Measurements from ENCODE around the gene HERC6. TPM values are rescaled to one million over a fixed set of nuclear protein-coding genes. Genes with fewer than 3 reads are reported as not detected.

Gene HERC6
- total and polyA plus RNA-seq, 9 of the 15 experiments (the other 6 are each of a cell fraction or from before 2014, with no cell fraction given) = 0.01 to 0.68 (median 0.15) TPM

DNA sequence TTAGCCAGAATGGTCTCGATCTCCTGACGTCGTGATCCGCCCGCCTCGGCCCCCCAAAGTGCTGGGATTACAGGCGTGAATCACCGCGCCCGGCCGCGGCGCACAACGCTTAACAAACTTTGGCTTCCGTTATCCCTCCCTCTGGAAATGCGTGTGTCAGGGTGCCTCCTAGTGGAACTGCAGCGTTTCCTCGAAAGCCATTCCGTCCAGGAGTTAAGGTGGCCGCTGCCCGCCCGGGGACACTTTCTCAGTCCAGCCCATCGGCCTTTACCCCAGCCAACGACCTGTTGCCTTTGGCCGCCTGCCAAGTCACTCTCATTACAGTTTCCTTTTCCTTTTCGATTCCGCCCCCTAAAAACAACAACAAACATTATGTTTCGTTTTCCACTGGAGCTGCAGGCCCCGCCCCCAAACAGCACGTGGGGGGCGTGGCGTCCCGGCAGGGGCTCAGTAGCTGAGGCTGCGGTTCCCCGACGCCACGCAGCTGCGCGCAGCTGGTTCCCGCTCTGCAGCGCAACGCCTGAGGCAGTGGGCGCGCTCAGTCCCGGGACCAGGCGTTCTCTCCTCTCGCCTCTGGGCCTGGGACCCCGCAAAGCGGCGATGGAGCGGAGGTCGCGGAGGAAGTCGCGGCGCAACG lies 78.1 kb downstream of the HERC6 start, which contains the start of gene HERC5:
TSS of gene HERC5 (plus strand) at position 450 of the 637 bp plus-strand sequence. CDS start at position 601, 151 bp downstream.
- H3K27me3 ChIP-seq (ENCODE audit: control insufficient read depth in 2 of 2, insufficient read depth in 2 of 2, low read length in 2 of 2) = peaks cover 0 to 6% of the 10 kb centered on the region in 2 experiments; a peak in 3 of 5 replicates
- no peak within 1 kb of the TSS for H3K4me3 ChIP-seq
- peaks cover 0 to 9% of the 10 kb centered on the region in 2 experiments; a peak in 2 of 5 replicates for H3K4me1 ChIP-seq (replicated peaks in 1 of 2; ENCODE audit: control insufficient read depth in 2 of 2, insufficient read depth in 2 of 2, low read length in 2 of 2)
- no peaks in the 10 kb centered on the region for H3K9me1 ChIP-seq (ENCODE audit: control insufficient read depth, insufficient read depth, low read length)
- no peaks in the 10 kb centered on the region for H4K20me1 ChIP-seq (replicated peaks; ENCODE audit: control insufficient read depth, insufficient read depth, low read length)
- peak within 1 kb of the TSS; percentile 49 for H3K4me2 ChIP-seq (ENCODE audit: insufficient read depth, low read length)
- no peak within 1 kb of the TSS; the same call in 1 of the 2 replicates for H2AFZ ChIP-seq (ENCODE audit: low read depth, low read length)
- ChIA-PET POLR2A (interaction anchor here (0.7 kb wide), 1 partner anchor 12 kb away, joined by 4 read pairs; no protein-coding TSS in a partner anchor), CTCF (ENCODE audit: low intra/inter-chr PET ratio) (no interaction called here)
- H3K36me3 ChIP-seq (ENCODE audit: control insufficient read depth, insufficient read depth, low read length) = no peaks in the 10 kb centered on the region
- no peak within 1 kb of the TSS for H3K9ac ChIP-seq (ENCODE audit: insufficient read depth in 1 of 2, low read depth in 2 of 2, low read length in 2 of 2)
- 31% methylated on average over 43 of the region's 57 CpGs for WGBS (ENCODE audit: insufficient coverage, low coverage, missing lambda C conversion rate)
- peak; percentile 17 to 29 (median 22) for DNase-seq (ENCODE audit: extremely low read depth in 1 of 4, low spot score in 3 of 4)
- H3K9me3 ChIP-seq (replicated peaks; ENCODE audit: control insufficient read depth, insufficient read depth, low read depth, low read length) = no peaks in the 10 kb centered on the region
- peak; percentile 75 for ATAC-seq
- in situ Hi-C loops (cut with MboI) (no loop called here), intact Hi-C loops (cut with micrococcal nuclease) (no loop called here)
- no peak for FAIRE-seq
- no TSS peak for BruUV-seq (replicated peaks)
- no peak within 1 kb of the TSS for H3K27ac ChIP-seq (ENCODE audit: extremely low read depth, low read depth, low read length)
- H3K79me2 ChIP-seq (ENCODE audit: control insufficient read depth, insufficient read depth, low read length) = no peaks in the 10 kb centered on the region
- no peak for TF ChIP-seq HSF4 (CRISPR knock-in tag; IDR thresholded peaks at IDR 0.05; ENCODE audit: borderline replicate concordance)
- TF ChIP-seq CTCF (IDR thresholded peaks at IDR 0.05 in 2 of 3, conservative IDR thresholded peaks at IDR 0.05 in 1 of 3; ENCODE audit: insufficient read depth in 2 of 3, low read depth in 1 of 3, low read length in 3 of 3) = peak in 1 of 3 experiments; percentile 38; a peak in 2 of 6 replicates
- no peak for TF ChIP-seq BRF1 (IDR thresholded peaks at IDR 0.05; ENCODE audit: borderline replicate concordance, extremely low read depth, insufficient read length)
- 0 out of 2 replicates have a peak, but pooled peaks have one; percentile 36 for TF ChIP-seq ETV1 (tag; conservative IDR thresholded peaks at IDR 0.05; ENCODE audit: low read depth)
- TF ChIP-seq, protein P1, sequence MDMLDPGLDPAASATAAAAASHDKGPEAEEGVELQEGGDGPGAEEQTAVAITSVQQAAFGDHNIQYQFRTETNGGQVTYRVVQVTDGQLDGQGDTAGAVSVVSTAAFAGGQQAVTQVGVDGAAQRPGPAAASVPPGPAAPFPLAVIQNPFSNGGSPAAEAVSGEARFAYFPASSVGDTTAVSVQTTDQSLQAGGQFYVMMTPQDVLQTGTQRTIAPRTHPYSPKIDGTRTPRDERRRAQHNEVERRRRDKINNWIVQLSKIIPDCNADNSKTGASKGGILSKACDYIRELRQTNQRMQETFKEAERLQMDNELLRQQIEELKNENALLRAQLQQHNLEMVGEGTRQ (CRISPR knock-in tag; IDR thresholded peaks at IDR 0.05) = peak; percentile 57
- TF ChIP-seq ZBTB33 (CRISPR knock-in tag; IDR thresholded peaks at IDR 0.05) = peak; percentile 59; the same call in 1 of the 2 replicates
- TF ChIP-seq, protein P2, sequence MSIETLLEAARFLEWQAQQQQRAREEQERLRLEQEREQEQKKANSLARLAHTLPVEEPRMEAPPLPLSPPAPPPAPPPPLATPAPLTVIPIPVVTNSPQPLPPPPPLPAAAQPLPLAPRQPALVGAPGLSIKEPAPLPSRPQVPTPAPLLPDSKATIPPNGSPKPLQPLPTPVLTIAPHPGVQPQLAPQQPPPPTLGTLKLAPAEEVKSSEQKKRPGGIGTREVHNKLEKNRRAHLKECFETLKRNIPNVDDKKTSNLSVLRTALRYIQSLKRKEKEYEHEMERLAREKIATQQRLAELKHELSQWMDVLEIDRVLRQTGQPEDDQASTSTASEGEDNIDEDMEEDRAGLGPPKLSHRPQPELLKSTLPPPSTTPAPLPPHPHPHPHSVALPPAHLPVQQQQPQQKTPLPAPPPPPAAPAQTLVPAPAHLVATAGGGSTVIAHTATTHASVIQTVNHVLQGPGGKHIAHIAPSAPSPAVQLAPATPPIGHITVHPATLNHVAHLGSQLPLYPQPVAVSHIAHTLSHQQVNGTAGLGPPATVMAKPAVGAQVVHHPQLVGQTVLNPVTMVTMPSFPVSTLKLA (conservative IDR thresholded peaks at IDR 0.05) = 0 out of 4 replicates have a peak, but pooled peaks of 1 of the 2 experiments have one; percentile 28
- TF ChIP-seq KLF13 (tag; IDR thresholded peaks at IDR 0.05; ENCODE audit: borderline replicate concordance, low read depth) = 0 out of 2 replicates have a peak, but pooled peaks have one; percentile 16
- TF ChIP-seq, protein P3, sequence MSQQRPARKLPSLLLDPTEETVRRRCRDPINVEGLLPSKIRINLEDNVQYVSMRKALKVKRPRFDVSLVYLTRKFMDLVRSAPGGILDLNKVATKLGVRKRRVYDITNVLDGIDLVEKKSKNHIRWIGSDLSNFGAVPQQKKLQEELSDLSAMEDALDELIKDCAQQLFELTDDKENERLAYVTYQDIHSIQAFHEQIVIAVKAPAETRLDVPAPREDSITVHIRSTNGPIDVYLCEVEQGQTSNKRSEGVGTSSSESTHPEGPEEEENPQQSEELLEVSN (IDR thresholded peaks at IDR 0.05; ENCODE audit: borderline replicate concordance in 1 of 2, extremely low read depth in 1 of 2, insufficient read depth in 1 of 2, insufficient read length in 1 of 2, low read depth in 1 of 2, low read length in 1 of 2, poor library complexity in 1 of 2, severe bottlenecking in 1 of 2) = peak in 1 of 2 experiments; percentile 68
- TF ChIP-seq NFIC (IDR thresholded peaks at IDR 0.05) = peak; percentile 94
